ENCODE data around the gene SAP30BP. TPM values are rescaled to one million over a fixed set of nuclear protein-coding genes. Genes with fewer than 3 reads are reported as not detected.
A peak's percentile ranks its signal among the peaks of the same experiment; 100 is the strongest.

The SAP30BP gene
- total and polyA plus RNA-seq, 2 experiments from 2014 or later = 44.9 to 97.9 TPM

DNA sequence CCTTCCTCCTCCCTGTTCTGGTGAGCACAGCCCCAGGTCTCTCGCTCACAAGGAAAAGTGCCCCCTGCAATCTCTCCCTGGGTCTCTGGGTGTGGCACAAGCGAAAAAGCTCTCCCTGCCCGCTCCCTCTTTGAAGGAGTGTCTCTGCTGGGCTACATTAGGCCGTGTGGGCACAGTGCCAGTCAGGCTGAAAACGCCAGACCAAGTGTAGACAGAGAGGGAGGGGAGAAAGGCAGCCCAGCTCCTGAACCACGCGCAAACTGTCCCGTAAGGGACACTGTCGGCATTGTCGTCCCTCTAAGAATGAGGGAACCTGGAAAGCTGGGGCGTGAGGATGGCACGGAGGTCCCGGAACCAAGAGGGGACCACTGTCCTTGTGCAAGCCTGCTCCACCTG, 30.0 kb upstream of the SAP30BP start:
- peaks cover 2% of the 10 kb centered on the region; the same call in 1 of the 3 replicates for H3K36me3 Mint-ChIP-seq (ENCODE audit: low read depth)
- H4K20me1 ChIP-seq (replicated peaks; ENCODE audit: insufficient read depth) = no peaks in the 10 kb centered on the region; the same call in 1 of the 2 replicates
- no peak for DNase-seq (ENCODE audit: low spot score)
- no peaks in the 10 kb centered on the region for H3K9me2 ChIP-seq (ENCODE audit: insufficient read depth)
- peaks cover 21% of the 10 kb centered on the region for H3K27me3 Mint-ChIP-seq (ENCODE audit: insufficient read depth, low read depth, poor library complexity)
- peak overlapping the region; percentile 52 for H3K27ac Mint-ChIP-seq
- TF ChIP-seq CREB1 (CRISPR knock-in tag; IDR thresholded peaks at IDR 0.05; ENCODE audit: low read depth) (no peak), STAT1 (IDR thresholded peaks at IDR 0.05; ENCODE audit: unreplicated experiment) (no peak), ZNF114 (CRISPR knock-in tag; IDR thresholded peaks at IDR 0.05) (no peak), POLR2AphosphoS5 (IDR thresholded peaks at IDR 0.05; ENCODE audit: low read depth) (no peak), ZNF331 (CRISPR knock-in tag; IDR thresholded peaks at IDR 0.05; ENCODE audit: low read depth) (no peak), NANOG (IDR thresholded peaks at IDR 0.05; ENCODE audit: borderline replicate concordance) (no peak), JUNB (IDR thresholded peaks at IDR 0.05; ENCODE audit: unreplicated experiment) (no peak), EZH2phosphoT487 (IDR thresholded peaks at IDR 0.05; ENCODE audit: unreplicated experiment) (no peak), EZH2 (IDR thresholded peaks at IDR 0.05; ENCODE audit: low read depth, unreplicated experiment) (no peak)
- TF ChIP-seq, protein P1, sequence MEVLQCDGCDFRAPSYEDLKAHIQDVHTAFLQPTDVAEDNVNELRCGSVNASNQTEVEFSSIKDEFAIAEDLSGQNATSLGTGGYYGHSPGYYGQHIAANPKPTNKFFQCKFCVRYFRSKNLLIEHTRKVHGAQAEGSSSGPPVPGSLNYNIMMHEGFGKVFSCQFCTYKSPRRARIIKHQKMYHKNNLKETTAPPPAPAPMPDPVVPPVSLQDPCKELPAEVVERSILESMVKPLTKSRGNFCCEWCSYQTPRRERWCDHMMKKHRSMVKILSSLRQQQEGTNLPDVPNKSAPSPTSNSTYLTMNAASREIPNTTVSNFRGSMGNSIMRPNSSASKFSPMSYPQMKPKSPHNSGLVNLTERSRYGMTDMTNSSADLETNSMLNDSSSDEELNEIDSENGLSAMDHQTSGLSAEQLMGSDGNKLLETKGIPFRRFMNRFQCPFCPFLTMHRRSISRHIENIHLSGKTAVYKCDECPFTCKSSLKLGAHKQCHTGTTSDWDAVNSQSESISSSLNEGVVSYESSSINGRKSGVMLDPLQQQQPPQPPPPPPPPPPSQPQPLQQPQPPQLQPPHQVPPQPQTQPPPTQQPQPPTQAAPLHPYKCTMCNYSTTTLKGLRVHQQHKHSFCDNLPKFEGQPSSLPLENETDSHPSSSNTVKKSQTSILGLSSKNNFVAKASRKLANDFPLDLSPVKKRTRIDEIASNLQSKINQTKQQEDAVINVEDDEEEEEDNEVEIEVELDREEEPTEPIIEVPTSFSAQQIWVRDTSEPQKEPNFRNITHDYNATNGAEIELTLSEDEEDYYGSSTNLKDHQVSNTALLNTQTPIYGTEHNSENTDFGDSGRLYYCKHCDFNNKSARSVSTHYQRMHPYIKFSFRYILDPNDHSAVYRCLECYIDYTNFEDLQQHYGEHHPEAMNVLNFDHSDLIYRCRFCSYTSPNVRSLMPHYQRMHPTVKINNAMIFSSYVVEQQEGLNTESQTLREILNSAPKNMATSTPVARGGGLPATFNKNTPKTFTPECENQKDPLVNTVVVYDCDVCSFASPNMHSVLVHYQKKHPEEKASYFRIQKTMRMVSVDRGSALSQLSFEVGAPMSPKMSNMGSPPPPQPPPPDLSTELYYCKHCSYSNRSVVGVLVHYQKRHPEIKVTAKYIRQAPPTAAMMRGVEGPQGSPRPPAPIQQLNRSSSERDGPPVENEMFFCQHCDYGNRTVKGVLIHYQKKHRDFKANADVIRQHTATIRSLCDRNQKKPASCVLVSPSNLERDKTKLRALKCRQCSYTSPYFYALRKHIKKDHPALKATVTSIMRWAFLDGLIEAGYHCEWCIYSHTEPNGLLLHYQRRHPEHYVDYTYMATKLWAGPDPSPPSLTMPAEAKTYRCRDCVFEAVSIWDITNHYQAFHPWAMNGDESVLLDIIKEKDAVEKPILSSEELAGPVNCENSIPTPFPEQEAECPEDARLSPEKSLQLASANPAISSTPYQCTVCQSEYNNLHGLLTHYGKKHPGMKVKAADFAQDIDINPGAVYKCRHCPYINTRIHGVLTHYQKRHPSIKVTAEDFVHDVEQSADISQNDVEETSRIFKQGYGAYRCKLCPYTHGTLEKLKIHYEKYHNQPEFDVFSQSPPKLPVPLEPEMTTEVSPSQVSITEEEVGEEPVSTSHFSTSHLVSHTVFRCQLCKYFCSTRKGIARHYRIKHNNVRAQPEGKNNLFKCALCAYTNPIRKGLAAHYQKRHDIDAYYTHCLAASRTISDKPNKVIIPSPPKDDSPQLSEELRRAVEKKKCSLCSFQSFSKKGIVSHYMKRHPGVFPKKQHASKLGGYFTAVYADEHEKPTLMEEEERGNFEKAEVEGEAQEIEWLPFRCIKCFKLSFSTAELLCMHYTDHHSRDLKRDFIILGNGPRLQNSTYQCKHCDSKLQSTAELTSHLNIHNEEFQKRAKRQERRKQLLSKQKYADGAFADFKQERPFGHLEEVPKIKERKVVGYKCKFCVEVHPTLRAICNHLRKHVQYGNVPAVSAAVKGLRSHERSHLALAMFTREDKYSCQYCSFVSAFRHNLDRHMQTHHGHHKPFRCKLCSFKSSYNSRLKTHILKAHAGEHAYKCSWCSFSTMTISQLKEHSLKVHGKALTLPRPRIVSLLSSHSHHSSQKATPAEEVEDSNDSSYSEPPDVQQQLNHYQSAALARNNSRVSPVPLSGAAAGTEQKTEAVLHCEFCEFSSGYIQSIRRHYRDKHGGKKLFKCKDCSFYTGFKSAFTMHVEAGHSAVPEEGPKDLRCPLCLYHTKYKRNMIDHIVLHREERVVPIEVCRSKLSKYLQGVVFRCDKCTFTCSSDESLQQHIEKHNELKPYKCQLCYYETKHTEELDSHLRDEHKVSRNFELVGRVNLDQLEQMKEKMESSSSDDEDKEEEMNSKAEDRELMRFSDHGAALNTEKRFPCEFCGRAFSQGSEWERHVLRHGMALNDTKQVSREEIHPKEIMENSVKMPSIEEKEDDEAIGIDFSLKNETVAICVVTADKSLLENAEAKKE (CRISPR knock-in tag; IDR thresholded peaks at IDR 0.05) = no peak
- TF ChIP-seq, protein P2, sequence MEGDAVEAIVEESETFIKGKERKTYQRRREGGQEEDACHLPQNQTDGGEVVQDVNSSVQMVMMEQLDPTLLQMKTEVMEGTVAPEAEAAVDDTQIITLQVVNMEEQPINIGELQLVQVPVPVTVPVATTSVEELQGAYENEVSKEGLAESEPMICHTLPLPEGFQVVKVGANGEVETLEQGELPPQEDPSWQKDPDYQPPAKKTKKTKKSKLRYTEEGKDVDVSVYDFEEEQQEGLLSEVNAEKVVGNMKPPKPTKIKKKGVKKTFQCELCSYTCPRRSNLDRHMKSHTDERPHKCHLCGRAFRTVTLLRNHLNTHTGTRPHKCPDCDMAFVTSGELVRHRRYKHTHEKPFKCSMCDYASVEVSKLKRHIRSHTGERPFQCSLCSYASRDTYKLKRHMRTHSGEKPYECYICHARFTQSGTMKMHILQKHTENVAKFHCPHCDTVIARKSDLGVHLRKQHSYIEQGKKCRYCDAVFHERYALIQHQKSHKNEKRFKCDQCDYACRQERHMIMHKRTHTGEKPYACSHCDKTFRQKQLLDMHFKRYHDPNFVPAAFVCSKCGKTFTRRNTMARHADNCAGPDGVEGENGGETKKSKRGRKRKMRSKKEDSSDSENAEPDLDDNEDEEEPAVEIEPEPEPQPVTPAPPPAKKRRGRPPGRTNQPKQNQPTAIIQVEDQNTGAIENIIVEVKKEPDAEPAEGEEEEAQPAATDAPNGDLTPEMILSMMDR (conservative IDR thresholded peaks at IDR 0.05; ENCODE audit: low read depth in 2 of 2) = no peak
- TF ChIP-seq, protein P3, sequence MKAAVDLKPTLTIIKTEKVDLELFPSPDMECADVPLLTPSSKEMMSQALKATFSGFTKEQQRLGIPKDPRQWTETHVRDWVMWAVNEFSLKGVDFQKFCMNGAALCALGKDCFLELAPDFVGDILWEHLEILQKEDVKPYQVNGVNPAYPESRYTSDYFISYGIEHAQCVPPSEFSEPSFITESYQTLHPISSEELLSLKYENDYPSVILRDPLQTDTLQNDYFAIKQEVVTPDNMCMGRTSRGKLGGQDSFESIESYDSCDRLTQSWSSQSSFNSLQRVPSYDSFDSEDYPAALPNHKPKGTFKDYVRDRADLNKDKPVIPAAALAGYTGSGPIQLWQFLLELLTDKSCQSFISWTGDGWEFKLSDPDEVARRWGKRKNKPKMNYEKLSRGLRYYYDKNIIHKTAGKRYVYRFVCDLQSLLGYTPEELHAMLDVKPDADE (IDR thresholded peaks at IDR 0.05) = no peak
- TF ChIP-seq, protein P4, sequence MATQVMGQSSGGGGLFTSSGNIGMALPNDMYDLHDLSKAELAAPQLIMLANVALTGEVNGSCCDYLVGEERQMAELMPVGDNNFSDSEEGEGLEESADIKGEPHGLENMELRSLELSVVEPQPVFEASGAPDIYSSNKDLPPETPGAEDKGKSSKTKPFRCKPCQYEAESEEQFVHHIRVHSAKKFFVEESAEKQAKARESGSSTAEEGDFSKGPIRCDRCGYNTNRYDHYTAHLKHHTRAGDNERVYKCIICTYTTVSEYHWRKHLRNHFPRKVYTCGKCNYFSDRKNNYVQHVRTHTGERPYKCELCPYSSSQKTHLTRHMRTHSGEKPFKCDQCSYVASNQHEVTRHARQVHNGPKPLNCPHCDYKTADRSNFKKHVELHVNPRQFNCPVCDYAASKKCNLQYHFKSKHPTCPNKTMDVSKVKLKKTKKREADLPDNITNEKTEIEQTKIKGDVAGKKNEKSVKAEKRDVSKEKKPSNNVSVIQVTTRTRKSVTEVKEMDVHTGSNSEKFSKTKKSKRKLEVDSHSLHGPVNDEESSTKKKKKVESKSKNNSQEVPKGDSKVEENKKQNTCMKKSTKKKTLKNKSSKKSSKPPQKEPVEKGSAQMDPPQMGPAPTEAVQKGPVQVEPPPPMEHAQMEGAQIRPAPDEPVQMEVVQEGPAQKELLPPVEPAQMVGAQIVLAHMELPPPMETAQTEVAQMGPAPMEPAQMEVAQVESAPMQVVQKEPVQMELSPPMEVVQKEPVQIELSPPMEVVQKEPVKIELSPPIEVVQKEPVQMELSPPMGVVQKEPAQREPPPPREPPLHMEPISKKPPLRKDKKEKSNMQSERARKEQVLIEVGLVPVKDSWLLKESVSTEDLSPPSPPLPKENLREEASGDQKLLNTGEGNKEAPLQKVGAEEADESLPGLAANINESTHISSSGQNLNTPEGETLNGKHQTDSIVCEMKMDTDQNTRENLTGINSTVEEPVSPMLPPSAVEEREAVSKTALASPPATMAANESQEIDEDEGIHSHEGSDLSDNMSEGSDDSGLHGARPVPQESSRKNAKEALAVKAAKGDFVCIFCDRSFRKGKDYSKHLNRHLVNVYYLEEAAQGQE (IDR thresholded peaks at IDR 0.05; ENCODE audit: unreplicated experiment) = no peak
- peaks cover 23% of the 10 kb centered on the region for H3K4me1 Mint-ChIP-seq
- no peaks in the 10 kb centered on the region for H3K36me3 ChIP-seq (ENCODE audit: insufficient read depth)
- no peak overlapping the region for H3K4me2 ChIP-seq
- H3K9me3 Mint-ChIP-seq = no peaks in the 10 kb centered on the region
- H3K27ac ChIP-seq (ENCODE audit: low read depth) = no peak overlapping the region
- no peak for ATAC-seq
- H3K79me2 ChIP-seq (replicated peaks; ENCODE audit: insufficient read depth) = no peaks in the 10 kb centered on the region
- no peaks in the 10 kb centered on the region for H3F3A ChIP-seq (replicated peaks; ENCODE audit: low read depth)
- no peak overlapping the region for H3K4me3 Mint-ChIP-seq
- no peak overlapping the region for H2AFZ ChIP-seq
- H3K4me3 ChIP-seq = no peak overlapping the region
- H3K27me3 ChIP-seq (ENCODE audit: insufficient read depth) = no peaks in the 10 kb centered on the region
- peaks cover 9% of the 10 kb centered on the region for H3K4me1 ChIP-seq (ENCODE audit: insufficient read depth)

All from GM23338 (cell line).